HG03558 (cell line): ENCODE results near the gene ZNF8.
A peak's percentile ranks its signal among the peaks of the same experiment; 100 is the strongest.
"Not testable (repeated sequence)": the region's sequence is repeated elsewhere in the genome, so short reads cannot be mapped to it uniquely, and the experiment has no call there.

Experiments used
- ATAC-seq: cut with Tn5 transposase; IDR thresholded peaks from one replicate; pipeline ENCODE4 v1.9.1; 2021; ENCODE audit warnings: moderate number of reproducible peaks; ENCODE audit not compliant: unreplicated experiment; ENCODE audit errors: extremely low read depth

Gene ZNF8

DNA sequence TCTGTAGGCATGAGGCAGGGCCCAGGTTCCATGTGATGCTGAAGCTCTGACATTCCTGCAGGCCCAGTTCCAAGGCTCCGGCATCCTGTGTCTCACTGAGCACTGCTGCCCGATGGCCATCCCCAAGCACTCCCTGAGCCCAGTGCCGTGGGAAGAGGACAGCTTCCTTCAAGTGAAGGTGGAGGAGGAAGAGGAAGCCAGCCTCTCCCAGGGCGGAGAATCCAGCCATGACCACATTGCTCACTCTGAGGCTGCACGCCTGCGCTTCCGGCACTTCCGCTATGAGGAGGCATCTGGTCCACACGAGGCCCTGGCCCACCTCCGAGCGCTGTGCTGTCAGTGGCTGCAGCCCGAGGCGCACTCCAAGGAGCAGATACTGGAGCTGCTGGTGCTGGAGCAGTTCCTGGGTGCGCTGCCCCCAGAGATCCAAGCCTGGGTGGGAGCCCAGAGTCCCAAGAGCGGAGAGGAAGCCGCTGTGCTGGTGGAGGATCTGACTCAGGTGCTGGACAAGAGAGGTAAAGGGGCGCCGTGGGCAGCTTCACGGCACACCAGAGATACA, 56.0 kb downstream of the ZNF8 start:
- ATAC-seq = no peak

DNA sequence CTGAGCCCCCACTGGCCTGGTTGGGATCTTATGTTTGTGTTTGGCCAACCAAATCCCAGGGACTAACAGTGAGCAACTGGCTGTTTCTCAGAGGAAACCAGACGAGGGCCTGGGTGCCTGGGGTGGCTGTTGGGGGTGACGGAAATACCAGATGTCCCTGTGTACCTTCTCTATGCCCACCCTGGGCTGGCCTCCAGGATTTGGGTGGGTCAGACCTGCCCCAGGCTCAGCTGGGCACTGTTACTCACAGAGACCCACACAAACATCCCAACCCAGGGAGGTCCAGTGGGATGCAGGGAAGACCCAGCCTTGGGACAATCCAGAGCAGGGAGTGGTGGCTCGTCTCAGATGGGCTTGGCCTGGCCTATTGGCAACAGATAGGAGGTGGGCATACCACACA, 56.9 kb downstream of the ZNF8 start:
- ATAC-seq = no peak

DNA sequence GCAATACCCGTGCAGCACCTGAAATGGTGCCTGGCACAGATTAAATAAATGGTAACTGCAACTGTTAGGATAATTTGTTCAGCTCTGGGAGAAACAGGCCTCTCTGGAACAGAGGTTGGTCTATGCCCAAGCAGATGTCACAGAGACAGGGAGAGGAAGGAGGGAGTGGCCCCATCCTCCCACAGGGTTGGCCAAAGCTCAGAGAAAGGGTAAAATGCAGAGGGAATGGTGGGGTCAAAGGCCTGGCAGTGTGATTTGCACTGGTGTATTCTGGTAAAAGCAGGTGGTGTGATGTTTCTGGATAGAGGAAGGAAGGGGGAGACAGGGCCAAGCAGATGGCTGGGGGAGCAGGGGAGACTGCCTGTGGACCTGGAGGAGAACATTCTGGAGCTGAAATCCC, 57.5 kb downstream of the ZNF8 start:
- no peak for ATAC-seq

DNA sequence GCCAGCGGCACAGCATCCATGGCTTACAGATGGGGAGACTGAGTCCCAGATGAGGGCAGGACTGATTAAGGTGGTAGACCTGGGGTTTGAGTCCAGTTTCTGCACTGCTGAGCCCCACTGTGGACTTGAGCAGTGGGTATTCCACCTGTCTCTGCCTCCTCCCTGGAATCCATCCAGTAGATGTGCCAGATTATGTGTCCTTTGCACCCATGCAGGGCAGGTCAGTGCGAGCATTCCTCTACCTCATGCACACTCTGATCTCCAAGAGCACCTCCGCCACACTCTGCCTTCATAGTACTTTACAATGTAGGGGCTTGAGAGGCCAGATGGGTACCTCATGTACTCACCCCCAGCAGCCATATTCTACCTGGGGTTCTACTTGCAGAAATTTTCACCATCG, 58.1 kb downstream of the ZNF8 start:
- no peak for ATAC-seq

DNA sequence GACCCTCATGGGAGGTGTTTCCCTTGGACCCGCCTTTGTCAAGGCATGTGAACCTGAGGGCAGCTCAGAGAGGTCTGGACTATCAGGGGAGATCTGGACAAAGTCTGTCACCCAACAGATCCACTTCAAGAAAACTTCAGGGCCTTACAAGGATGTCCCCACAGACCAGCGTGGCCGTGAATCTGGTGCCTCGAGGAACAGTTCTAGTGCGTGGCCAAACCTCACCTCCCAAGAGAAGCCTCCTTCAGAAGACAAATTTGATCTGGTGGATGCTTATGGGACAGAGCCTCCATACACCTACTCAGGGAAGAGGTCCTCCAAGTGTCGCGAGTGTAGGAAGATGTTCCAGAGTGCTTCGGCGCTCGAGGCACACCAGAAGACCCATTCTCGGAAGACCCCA, 59.6 kb downstream of the ZNF8 start:
- no peak for ATAC-seq

DNA sequence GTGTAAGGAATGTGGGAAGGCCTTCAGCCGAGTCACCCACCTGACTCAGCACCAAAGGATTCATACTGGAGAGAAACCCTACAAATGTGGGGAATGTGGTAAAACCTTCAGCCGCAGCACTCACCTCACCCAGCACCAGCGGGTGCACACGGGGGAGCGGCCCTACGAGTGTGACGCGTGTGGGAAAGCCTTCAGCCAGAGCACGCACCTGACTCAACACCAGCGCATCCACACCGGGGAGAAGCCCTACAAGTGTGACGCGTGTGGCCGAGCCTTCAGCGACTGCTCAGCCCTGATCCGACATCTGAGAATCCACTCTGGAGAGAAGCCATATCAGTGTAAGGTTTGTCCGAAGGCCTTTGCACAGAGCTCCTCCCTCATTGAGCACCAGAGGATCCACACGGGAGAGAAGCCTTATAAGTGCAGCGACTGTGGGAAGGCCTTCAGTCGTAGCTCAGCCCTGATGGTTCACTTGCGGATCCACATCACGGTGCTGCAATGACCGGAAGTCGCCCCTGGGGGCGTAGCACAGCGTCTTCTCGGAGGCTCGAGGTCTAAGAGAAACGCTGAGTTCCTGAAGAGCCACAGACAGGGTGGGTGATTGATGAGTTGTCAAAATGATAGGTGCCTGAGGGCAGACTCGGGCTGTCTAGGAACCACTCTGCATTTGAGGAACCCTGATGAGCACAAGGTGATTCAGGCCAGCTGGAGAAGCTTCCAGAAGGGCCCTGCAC, 60.2 kb downstream of the ZNF8 start:
- ATAC-seq = no peak

DNA sequence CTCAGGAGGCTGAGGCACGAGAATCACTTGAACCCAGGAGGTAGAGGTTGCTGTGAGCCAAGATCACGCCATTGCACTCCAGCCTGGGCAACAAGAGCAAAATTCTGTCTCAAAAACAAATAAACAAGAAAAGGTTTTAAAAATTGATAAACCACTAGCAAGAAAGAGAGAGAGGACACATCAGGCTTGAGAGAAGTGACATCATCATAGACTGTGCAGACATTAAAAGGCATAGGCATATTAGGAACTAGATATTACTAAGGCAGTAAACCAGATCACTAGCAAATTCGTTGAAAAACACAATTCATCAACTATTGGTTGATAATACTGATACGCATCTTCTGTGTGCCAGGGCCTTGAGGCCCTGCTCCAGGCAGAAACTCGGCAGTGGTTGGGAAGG, 66.8 kb downstream of the ZNF8 start:
- ATAC-seq = no peak

DNA sequence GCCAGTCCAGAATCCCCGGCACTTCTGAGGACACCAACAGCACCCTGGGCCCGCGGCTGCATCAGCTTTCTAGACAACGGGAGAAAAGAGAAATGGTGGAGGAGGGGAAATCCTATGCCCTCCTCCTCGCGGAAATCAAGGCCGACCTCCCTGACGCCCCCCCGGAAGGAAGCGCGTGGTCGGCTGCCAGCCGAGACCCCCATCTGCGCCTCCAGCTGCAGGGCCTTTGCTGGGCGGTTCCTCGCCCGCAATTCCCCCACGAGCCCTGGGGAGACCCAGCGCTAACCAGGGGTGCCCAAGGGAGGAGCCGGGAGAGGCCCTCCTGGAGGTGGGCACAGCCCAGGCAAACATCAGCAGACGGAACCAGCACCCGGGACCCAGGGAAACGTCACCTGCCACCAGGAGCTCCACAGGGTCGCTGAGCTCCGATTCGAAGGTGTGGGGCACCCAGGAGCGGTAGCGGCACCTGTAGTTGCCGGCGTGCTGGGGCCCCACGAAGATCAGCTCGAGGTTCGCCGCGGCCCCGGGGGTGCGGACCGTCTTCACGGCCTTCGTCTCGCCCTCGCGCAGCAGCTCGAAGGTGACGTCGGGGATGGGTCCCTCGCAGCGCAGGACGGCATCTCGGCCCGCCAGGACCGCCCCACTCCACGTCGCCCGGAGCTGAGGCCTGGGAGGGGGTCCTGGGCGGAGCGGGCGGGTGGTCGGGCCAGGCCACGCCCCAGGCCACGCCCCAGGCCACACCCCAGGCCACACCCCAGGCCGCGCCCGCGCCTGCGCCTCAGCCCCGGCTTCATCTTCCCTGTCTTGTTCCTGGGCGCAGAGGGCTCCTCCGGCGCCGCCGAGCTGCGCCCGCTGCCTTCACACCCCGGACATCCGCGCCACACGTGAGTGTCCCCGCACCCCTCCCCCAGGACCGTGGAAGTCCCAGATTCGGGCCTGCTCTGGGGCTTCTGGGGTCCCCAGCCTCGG, 68.5 kb downstream of the ZNF8 start:
- ATAC-seq = peak; percentile 60

DNA sequence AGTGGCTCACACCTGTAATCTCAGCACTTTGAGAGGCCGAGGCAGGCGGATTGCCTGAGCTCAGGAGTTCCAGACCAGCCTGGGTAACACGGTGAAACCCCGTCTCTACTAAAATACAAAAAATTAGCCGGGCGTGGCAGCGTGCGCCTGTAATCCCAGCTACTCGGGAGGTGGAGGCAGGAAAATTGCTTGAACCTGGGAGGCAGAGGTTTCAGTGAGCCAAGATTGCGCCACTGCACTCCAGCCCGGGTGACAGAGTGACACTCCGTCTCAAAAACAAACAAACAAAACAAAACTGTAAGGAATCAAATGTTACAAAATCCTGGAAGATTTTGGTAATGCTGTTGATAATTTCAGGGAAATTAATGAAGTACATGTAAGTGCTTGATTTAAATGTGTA, 69.3 kb downstream of the ZNF8 start:
- not testable (repeated sequence) for ATAC-seq

DNA sequence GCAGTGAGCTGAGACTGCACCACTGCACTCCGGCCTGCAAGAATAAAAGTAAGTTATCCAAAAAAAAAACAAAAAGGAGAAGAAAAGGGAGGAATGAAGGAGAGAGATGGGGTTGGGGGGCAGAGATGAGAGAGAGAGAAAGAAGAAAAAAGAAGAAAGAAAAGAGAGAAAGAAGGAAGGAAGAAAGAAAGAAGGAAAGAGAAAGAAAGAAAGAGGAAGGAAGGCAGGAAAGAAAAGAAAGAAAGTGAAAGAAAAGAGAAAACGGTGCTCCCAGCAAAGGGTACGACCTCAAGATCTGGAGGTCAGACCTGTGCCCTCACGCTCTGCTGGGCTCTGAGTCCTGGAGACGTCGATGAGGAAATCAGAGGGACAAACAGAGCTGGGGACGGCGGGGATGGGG, 70.8 kb downstream of the ZNF8 start:
- ATAC-seq = no peak

DNA sequence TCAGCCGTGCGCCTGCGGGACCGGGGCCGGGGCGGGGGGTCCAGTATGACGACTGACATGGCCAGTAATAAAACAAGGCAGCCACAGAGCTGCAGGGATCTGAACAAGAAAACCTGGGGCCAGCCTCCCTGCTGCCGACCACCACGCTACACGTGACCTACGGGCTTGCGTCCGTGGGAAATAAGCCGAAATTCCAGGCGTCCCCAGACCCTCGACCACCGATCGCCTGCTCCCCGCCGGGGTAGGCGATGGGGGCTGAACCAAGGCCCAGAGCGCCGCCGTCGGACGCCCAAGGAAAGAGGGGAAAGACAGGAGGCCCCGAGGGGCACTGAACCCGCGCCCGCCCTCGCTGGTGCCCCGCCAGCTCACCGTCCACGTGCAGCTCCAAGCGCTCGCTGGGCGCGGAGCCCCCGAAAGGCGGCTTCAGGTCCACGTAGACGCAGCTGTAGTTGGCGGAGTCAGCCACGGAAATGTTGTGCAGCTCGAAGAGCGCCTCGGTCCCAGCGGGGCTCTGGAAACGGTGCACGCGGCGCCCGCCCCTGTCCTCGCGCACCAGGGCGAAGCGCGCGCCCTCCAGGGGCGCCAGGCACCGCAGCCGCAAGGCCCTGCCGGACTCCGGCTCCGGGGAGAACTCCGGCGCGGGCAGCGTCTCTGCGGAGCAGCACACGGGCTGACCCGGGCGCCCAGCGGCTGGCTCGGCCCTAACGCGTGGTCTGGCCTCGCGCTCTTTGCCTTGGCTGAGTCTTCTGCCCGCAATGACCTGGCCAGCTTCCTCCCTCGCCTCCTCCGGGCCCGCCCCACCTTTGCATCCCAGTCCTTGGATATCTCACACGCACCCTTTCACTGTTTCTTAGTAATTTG, 71.5 kb downstream of the ZNF8 start:
- ATAC-seq = no peak

DNA sequence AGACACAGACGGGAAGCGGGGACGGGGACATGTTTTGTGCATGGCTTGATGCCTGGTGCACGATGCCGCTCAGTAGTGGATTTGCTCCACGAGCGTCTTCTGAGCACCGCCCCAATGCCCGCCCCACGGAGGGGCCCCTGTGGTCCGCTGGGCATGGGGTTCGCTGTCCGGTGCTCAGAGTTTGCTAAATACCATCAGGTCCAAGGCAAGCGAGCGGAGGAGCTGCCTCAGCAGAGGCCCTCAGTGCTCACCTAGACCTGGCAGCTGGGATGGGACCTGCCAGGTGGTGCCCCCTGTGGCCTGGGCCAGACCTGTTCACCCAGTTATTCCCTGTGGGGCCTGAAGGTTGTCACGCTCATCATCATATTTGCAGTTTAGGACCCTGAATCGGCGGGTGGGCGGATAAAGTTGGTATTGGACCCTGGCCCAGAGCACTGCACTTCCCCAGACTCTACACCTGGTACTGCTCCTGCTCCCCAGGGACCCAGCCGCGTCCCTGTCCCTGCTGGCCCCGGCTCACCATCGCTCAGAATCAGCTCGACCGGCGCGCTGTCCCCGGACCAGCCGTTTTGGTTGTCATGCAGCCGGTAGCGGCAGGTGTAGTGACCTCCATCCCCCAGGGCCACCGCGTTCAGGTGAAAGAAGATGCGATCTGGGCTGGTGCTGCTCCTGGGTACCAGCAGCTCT, 72.3 kb downstream of the ZNF8 start:
- no peak for ATAC-seq

DNA sequence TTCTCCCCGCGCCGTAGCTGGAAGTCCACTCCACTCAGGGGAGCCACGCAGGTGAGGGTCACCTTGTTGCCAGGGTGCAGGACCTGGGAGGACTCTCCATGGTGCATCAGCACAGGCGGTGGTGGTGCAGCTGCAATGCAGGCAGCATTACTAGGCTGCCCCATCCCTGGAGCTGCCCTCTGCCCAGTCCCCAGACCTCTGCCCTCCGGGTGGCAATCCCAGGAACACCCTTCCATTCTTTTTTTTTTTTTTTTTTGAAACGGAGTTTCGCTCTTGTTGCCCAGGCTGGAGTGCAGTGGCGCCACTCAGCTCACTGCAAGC, 72.8 kb downstream of the ZNF8 start:
- ATAC-seq = no peak

DNA sequence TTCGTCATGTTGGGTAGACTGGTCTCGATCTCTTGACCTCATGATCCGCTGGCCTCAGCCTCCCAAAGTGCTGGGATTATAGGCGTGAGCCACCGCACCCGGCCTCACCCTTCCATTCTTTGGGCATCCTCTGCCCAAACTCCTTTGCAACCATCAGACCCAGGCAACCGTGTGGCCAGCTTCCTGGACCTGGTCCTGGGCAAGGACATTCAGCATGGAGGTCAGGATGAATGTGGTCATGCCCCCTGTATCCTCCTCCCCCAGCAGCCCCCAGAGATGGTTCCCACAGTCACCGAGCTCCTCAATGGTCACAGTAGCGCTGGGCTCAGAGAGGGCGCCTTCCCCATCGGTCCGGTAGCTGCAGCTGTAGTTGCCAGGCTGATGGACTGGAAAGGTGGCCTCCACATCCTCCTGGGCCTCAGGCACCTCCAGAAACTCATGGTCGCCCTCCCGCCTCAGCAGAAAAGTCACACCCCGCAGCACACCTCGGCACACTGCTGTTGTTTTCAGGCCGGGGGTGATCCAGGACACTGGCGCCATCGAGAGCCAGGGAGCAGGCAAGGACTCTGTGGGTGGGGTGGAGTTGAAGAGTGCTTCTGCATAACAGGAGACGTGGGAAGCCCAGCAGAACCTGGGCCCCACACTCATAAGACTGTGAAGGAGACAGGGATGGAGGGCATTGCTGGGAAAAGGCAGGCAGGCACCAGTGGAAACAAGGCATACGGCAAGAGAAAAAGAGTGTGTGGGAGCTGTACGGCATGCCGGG, 73.4 kb downstream of the ZNF8 start:
- no peak for ATAC-seq
